Tibial nerve (tissue), 4 donors: ENCODE data around the gene MRPS34. TPM values are rescaled to one million over a fixed set of nuclear protein-coding genes. Genes with fewer than 3 reads are reported as not detected.

Experiments used
- DNase-seq, 2 donors: peaks; one replicate each; pipeline ENCODE4 v3.0.0-alpha.2; 2019; ENCODE audit warnings: low spot score in 2 of 2
- H3K27ac ChIP-seq, 4 donors: fragments of 200-600 bp; sonication (generic) in 3 of 4; one replicate each; pipeline ENCODE4 v1.5.1; 2017 to 2019; ENCODE audit warnings: mild to moderate bottlenecking in 1 of 4
- H3K27me3 ChIP-seq, 2 donors: fragments of 200-600 bp; sonication (generic) in 1 of 2; one replicate each; pipeline versions ENCODE4 v1.5.1 to v1.6.0; 2017 to 2019
- H3K36me3 ChIP-seq, 3 donors: fragments of 200-600 bp; sonication (generic); one replicate each; pipeline ENCODE4 v1.5.1; 2018 to 2019
- H3K4me1 ChIP-seq, 4 donors: fragments of 200-600 bp; sonication (generic) in 3 of 4; one replicate each; pipeline ENCODE4 v1.5.1; 2017 to 2019
- H3K4me3 ChIP-seq, 4 donors: fragments of 200-600 bp; sonication (generic) in 3 of 4; one replicate each; pipeline ENCODE4 v1.5.1; 2017 to 2019; ENCODE audit warnings: mild to moderate bottlenecking in 1 of 4, moderate library complexity in 1 of 4
- H3K9me3 ChIP-seq, 4 donors: fragments of 200-600 bp; sonication (generic) in 3 of 4; one replicate each; pipeline ENCODE4 v1.5.1; 2017 to 2019
- EP300 ChIP-seq, 2 donors: sonication (generic); formaldehyde crosslinking; IDR thresholded peaks; one replicate each; pipeline ENCODE4 v1.6.1; 2017; ENCODE audit warnings: antibody characterized with exemption in 2 of 2, mild to moderate bottlenecking in 1 of 2
- POLR2A ChIP-seq, 2 donors: fragments of 450-650 bp; IDR thresholded peaks; one replicate each; pipeline ENCODE4 v1.6.1; 2017; ENCODE audit warnings: antibody characterized with exemption in 2 of 2, mild to moderate bottlenecking in 2 of 2, moderate library complexity in 2 of 2
- WGBS, 2 donors: methylation state at CpG; one replicate each; pipeline ENCODE4 v1.1.5; 2018; 5-methylcytosine and 5-hydroxymethylcytosine counted together
- total RNA-seq, 4 donors: library from RNA; depleted of rRNA; stranded (reverse); fragments of >200 nt; gene quantifications; one replicate each; pipeline ENCODE4 v1.1.0, GENCODE V29; 2016
- TF ChIP-seq, protein P1 (sequence below), 5 experiments: fragments of 200-600 bp in 3 of 5; fragments of 450-650 bp in 2 of 5; sonication (generic) in 3 of 5; IDR thresholded peaks; one replicate each; pipeline ENCODE4 v1.5.1; 2016 to 2019; ENCODE audit warnings: antibody characterized with exemption in 5 of 5, mild to moderate bottlenecking in 3 of 5, moderate library complexity in 2 of 5

MRPS34 gene
- total RNA-seq, 4 donors from 2014 or later: 58.1 to 121 (median 81.0) TPM

DNA sequence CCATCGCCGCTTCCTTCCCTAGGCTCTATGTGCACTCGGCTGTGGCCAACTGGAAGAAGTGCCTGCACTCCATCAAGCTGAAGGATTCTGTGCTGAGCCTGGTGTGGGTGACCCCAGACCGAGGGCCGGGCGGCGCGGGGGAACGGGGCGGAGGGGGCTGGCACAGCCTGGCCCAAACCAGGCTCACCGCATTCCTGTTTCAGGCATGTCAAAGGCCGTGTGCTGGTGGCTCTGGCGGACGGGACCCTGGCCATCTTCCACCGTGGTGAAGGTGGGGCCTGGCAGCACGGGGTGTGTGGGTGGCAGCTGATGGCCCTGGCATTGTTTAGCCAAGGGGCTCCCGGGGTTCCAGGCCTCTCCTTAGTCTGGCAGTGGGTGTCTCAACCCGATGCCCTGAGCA lies 6.2 kb downstream of the MRPS34 start:
- 82 to 93% methylated on average over 3 to 18 of the region's 18 CpGs for WGBS, 2 donors
- TF ChIP-seq, protein P1, sequence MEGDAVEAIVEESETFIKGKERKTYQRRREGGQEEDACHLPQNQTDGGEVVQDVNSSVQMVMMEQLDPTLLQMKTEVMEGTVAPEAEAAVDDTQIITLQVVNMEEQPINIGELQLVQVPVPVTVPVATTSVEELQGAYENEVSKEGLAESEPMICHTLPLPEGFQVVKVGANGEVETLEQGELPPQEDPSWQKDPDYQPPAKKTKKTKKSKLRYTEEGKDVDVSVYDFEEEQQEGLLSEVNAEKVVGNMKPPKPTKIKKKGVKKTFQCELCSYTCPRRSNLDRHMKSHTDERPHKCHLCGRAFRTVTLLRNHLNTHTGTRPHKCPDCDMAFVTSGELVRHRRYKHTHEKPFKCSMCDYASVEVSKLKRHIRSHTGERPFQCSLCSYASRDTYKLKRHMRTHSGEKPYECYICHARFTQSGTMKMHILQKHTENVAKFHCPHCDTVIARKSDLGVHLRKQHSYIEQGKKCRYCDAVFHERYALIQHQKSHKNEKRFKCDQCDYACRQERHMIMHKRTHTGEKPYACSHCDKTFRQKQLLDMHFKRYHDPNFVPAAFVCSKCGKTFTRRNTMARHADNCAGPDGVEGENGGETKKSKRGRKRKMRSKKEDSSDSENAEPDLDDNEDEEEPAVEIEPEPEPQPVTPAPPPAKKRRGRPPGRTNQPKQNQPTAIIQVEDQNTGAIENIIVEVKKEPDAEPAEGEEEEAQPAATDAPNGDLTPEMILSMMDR (IDR thresholded peaks at IDR 0.05): no peak
- TF ChIP-seq EP300 (IDR thresholded peaks at IDR 0.05) (no peak), POLR2A (IDR thresholded peaks at IDR 0.05) (no peak)
- no peak overlapping the region for H3K4me3 ChIP-seq
- H3K9me3 ChIP-seq: no peaks in the 10 kb centered on the region
- no peak for DNase-seq
- peaks cover 0 to 38% (median 8%) of the 10 kb centered on the region in 4 donors for H3K4me1 ChIP-seq
- no peaks in the 10 kb centered on the region for H3K27me3 ChIP-seq
- no peak overlapping the region for H3K27ac ChIP-seq
- H3K36me3 ChIP-seq: peaks cover 2 to 83% (median 22%) of the 10 kb centered on the region in 3 donors

DNA sequence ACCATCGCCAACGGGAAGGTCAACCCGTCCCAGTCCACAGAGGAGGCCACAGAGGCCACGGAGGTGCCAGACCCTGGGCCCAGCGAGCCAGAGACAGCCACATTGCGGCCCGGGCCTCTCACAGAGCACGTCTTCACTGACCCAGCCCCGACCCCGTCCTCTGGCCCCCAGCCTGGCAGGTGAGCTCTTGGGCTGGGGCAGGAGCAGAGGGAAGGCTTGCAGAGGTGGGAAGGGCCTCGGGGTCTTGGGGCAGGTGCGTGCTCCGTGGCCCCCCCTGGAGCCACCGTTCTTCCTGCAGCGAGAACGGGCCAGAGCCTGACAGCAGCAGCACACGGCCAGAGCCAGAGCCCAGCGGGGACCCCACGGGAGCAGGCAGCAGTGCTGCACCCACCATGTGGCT lies 6.7 kb downstream of the MRPS34 start:
- peaks cover 2 to 88% (median 22%) of the 10 kb centered on the region in 3 donors for H3K36me3 ChIP-seq

DNA sequence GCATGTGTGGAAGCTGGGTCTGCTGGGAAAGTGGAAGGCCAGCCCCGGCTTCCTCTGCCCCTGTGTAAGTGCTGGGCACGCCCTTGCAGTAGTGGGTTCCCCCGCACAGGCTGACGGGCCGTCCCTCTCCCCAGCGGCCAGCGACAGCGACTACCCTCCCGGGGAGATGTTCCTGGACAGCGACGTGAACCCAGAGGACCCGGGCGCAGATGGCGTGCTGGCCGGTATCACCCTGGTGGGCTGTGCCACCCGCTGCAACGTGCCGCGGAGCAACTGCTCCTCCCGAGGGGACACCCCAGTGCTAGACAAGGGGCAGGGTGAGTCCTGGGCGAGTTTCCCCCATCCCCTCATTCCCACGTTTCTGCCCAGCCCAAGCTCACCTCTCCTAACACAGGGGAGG lies 7.1 kb downstream of the MRPS34 start:
- TF ChIP-seq EP300 (IDR thresholded peaks at IDR 0.05) (no peak), POLR2A (IDR thresholded peaks at IDR 0.05) (no peak)
- TF ChIP-seq, protein P1 (IDR thresholded peaks at IDR 0.05): no peak
- Histone ChIP-seq H3K4me3 (no peak overlapping the region), H3K27ac (no peak overlapping the region), H3K9me3 (no peaks in the 10 kb centered on the region), H3K36me3 (peaks cover 2 to 92% (median 24%) of the 10 kb centered on the region in 3 donors), H3K27me3 (no peaks in the 10 kb centered on the region), H3K4me1 (peaks cover 0 to 33% (median 6%) of the 10 kb centered on the region in 4 donors)
- DNase-seq: no peak
- 87% methylated on average over 20 of the region's 22 CpGs for WGBS, 2 donors

More for the DNA sequence above, 6.7 kb downstream of the MRPS34 start:
- no peaks in the 10 kb centered on the region for H3K9me3 ChIP-seq
- H3K4me3 ChIP-seq: no peak overlapping the region
- no peaks in the 10 kb centered on the region for H3K27me3 ChIP-seq
- no peak overlapping the region for H3K27ac ChIP-seq
- no peak for DNase-seq
- TF ChIP-seq, protein P1 (IDR thresholded peaks at IDR 0.05): no peak
- TF ChIP-seq POLR2A (IDR thresholded peaks at IDR 0.05) (no peak), EP300 (IDR thresholded peaks at IDR 0.05) (no peak)
- 88 to 89% methylated on average over 13 to 19 of the region's 19 CpGs for WGBS, 2 donors
- peaks cover 0 to 36% (median 6%) of the 10 kb centered on the region in 4 donors for H3K4me1 ChIP-seq

DNA sequence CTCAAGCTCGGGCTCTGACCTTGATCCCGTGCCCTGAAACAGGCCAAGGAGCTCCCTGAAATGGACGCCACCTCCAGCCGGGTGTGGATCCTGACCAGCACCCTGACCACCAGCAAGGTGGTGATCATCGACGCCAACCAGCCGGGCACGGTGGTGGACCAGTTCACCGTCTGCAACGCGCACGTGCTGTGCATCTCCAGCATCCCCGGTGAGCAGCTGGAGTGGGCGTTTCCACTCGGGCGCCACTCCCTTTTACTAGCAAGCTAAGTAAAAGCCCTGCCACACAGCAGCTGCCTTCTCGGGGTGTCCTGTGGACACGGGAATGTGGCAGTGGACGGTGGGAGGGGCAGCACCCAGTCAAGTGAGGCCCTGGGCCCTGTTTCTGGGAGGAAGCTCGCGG lies 8.0 kb downstream of the MRPS34 start:
- Histone ChIP-seq H3K4me3 (no peak overlapping the region), H3K27me3 (no peaks in the 10 kb centered on the region), H3K27ac (no peak overlapping the region), H3K36me3 (peaks cover 2 to 100% (median 30%) of the 10 kb centered on the region in 3 donors), H3K4me1 (peaks cover 0 to 24% (median 2%) of the 10 kb centered on the region in 4 donors), H3K9me3 (no peaks in the 10 kb centered on the region)
- TF ChIP-seq POLR2A (IDR thresholded peaks at IDR 0.05): no peak
- TF ChIP-seq EP300 (IDR thresholded peaks at IDR 0.05): no peak
- TF ChIP-seq, protein P1 (IDR thresholded peaks at IDR 0.05): no peak
- DNase-seq: no peak
- WGBS, 2 donors: 84 to 97% methylated on average over 10 to 11 of the region's 21 CpGs

DNA sequence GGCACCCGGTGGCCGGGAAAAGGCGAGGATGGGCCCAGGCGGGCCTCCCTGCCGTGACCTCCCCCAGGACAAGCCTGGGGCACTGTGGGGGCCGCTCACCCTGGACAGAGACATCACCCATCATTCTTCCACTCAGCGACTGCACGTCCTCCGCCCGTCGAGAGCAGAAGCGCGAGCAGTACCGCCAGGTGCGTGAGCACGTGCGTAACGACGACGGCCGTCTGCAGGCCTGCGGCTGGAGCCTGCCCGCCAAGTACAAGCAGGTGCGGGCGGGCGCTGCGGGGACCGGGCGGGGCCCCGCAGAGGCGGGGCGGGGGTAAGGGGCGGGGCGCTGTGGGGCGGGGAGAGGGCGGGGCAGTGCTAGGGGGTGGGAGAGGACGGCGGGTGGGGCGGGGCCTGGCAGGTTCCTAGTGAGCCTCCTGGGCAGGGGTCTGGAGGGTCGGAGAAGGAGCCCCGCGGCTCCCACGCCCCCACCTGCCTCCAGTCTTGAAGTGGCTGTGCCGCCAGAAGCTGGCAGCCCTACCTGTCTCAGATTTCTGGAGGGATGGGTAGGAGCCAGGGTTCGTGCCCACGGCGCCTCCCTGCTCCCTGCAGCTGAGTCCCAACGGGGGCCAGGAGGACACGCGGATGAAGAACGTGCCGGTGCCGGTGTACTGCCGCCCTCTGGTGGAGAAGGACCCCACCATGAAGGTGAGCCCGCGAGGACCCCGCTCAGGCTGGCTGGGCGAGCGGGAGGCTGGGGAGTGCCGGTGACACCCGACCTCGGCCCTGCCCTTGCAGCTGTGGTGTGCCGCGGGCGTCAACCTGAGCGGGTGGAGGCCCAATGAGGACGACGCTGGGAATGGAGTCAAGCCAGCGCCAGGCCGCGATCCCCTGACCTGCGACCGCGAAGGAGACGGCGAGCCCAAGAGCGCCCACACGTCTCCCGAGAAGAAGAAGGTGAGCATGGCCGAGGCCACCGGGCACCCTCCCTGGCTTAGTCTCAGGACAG lies 9.1 kb downstream of the MRPS34 start:
- H3K27ac ChIP-seq: no peak overlapping the region
- DNase-seq: no peak
- no peaks in the 10 kb centered on the region for H3K9me3 ChIP-seq
- peaks cover 0 to 14% (median 0%) of the 10 kb centered on the region in 4 donors for H3K4me1 ChIP-seq
- no peak overlapping the region for H3K4me3 ChIP-seq
- H3K27me3 ChIP-seq: no peaks in the 10 kb centered on the region
- TF ChIP-seq, protein P1 (IDR thresholded peaks at IDR 0.05): peak in 4 of 5 experiments; percentile 9 to 38 (median 30)
- no peak for TF ChIP-seq POLR2A (IDR thresholded peaks at IDR 0.05)
- H3K36me3 ChIP-seq: peaks cover 2 to 100% (median 30%) of the 10 kb centered on the region in 3 donors
- 71 to 84% methylated on average over 50 to 52 of the region's 81 CpGs for WGBS, 2 donors
